Fibroblast of the aortic adventitia (primary cell): ENCODE measurements around the gene GAL. TPM values are rescaled to one million over a fixed set of nuclear protein-coding genes. Genes with fewer than 3 reads are reported as not detected.

Experiments used
- DNase-seq: peaks from one replicate; pipeline ENCODE4 v3.0.0-alpha.2; 2010; ENCODE audit warnings: low read depth
- H3K4me3 ChIP-seq: 2 replicates; pipeline ENCODE4 v1.5.1; 2011; ENCODE audit warnings: low read depth, mild to moderate bottlenecking, control low read depth, low read length, moderate library complexity
- total RNA-seq: library from RNA; depleted of rRNA; stranded (reverse); fragments of >200 nt; gene quantifications from 2 replicates; pipeline ENCODE4 v1.2.3, GENCODE V29; 2012; ENCODE audit warnings: low replicate concordance
- TF ChIP-seq, protein P1 (sequence below): IDR thresholded peaks from 2 replicates; pipeline ENCODE4 v1.5.1; 2011; ENCODE audit warnings: mild to moderate bottlenecking, low read length, control low read depth, inconsistent platforms; ENCODE audit not compliant: insufficient read depth

GAL gene
- total RNA-seq, 1 donor, result not detected

DNA sequence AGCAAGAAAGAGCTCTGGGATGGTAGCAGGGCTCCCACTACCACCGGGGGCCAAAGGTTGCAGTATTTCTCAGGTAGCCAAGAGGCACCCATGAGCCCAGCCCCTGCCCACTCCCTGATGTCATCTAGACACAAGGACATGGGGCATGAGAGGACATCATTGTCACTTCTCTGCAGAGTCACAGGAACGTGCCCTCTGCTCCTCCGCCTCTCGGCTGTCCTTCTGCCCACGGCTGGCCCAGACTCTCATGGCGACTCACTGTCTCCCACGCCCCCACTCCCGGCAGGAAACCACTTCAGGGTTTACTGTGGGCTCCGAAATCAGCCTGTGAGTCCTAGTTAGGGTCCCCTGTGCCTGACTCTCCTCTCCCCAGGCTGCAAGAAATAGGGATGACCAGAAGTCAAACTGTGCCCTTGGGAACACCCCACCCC, 1.8 kb upstream of the GAL start:
- TF ChIP-seq, protein P1, sequence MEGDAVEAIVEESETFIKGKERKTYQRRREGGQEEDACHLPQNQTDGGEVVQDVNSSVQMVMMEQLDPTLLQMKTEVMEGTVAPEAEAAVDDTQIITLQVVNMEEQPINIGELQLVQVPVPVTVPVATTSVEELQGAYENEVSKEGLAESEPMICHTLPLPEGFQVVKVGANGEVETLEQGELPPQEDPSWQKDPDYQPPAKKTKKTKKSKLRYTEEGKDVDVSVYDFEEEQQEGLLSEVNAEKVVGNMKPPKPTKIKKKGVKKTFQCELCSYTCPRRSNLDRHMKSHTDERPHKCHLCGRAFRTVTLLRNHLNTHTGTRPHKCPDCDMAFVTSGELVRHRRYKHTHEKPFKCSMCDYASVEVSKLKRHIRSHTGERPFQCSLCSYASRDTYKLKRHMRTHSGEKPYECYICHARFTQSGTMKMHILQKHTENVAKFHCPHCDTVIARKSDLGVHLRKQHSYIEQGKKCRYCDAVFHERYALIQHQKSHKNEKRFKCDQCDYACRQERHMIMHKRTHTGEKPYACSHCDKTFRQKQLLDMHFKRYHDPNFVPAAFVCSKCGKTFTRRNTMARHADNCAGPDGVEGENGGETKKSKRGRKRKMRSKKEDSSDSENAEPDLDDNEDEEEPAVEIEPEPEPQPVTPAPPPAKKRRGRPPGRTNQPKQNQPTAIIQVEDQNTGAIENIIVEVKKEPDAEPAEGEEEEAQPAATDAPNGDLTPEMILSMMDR, result no peak
- H3K4me3 ChIP-seq, result no peak overlapping the region
- no peak for DNase-seq

DNA sequence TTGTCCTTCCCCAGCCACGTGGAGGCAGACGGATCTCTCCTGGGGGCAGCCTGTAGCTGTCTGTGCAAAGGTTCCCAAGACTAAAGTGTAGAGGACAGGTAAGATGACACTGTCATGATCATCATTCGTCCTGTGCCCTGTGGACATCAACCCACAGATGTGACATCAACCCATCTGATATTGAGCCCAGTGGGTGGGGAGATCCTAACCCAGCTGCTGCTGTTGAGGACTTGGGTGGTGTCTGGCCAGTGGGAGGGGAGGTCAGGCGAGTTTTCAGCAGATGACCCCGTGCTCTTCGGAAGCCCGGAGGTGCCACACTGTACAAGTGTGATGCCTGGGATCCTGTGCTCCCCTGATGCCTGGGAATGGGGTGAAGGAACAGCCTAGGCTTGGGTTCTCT, 1.2 kb upstream of the GAL start:
- TF ChIP-seq, protein P1, result no peak
- no peak overlapping the region for H3K4me3 ChIP-seq
- no peak for DNase-seq

DNA sequence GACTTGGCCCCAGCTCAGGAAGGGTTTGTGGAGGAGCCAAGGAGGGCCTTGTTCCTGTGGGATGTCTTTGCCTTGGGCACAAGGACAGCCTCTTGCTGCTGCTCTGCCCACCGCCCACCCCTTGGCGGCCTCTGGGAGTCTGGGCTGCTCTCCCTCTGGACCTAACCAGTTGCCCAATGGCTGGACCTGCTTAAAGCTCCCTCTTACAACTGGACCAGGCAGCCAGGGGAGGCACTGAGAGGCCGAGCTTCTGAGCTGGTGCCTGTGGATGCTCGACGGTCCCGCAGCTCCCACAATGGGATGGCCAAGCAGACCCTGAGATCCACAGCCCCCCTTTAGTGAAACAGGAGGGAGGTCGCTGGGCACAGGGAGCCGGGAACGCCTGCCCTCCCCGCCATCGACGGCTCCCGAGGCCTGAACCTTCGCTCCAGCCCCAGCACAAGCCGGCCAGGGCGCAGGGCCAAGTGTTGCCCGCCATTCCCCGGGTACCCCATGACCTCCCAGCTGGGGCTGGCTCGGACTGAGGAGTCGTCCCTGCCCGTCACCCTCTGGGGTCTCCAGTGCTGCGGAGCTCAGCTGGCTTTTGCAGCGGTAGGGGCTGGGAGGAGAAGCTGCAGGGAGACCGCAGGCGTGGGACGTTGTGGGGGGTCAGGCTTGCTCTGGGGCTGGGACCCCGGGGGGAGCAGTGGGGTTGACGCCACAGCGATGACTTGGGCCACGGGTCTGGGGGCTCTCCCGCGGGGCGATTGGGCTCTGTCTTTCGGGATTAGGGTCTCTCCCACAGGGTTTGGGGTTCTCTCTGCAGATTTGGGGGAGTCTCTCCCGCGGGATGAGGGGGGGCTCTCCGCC, 584 bp upstream of the GAL start:
- no peak overlapping the region for H3K4me3 ChIP-seq
- TF ChIP-seq, protein P1, result no peak
- no peak for DNase-seq

DNA sequence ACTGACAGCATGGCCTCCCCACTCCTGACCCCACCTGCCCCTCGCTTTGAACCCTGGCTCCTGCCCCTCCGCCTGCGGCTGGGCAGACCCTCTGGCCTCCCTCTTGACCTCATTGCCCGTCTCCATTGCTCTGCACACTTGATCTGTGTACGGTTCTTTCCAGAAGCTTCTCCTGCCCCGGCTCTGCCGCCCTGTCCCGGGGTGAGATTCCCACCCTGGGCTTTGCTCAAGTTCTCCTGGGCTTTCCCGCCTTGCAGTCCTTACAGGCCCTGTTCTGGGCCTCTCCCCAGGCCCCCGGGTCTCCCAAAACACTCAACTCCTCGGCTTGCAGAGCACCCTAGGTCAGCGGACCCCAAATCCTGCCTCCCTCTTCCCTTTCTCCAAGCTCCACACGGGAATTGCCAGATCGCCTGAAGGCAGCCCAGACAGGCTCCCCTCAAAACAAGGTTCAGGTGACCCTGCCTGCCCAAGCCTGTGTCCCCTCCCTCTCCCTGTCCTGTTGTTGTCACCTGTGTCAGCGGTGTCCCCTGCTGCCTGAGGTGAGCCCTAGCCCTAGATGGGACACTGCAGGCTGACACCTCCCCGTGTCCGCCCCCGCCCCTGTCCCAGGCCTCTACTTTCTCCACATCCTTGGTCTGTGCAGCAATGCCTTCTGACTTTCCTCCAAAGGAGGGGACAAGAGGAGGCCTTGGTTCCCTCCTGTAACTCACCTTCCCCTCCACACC, 1.5 kb downstream of the GAL start:
- no peak overlapping the region for H3K4me3 ChIP-seq
- DNase-seq, result no peak
- TF ChIP-seq, protein P1, result no peak

DNA sequence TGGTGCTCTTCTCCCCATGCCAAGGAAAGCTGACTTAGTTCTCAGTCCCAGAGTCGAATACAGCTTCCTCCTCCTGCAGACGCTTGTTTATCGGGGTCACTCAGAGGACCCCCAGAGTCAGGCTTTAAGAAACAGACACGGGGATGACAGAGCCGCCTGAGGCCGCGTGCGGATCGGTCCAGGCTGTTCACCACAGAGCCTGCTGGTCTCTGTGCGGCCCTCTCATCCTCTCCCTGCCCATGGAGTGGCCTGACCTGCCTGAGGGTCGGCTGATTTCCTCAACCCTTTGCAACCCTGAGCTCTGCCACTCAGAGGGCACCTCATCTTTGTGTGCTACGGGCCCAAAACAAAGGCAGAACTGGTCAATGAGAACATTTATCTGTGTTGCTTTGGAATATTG, 2.1 kb downstream of the GAL start:
- no peak overlapping the region for H3K4me3 ChIP-seq
- TF ChIP-seq, protein P1, result no peak
- DNase-seq, result no peak

DNA sequence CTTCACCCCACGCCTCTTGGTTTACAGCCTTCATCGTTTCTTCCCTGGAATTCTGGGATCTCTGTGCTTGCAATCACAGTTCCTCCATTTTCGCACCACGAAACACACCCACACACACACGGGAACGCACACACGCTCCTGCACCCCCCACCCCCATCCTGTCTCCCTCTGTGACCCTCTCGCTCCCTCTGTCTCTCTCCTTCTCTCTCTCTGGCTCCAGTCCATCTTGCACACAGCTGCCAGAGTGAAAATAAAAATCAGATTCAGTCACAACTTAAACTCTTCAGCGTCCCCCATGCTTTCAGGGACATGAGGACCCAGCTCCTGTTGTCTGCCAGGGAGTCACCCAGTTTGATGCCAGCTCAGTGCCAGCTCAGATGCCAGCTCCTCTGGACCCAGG, 3.0 kb downstream of the GAL start:
- H3K4me3 ChIP-seq, result no peak overlapping the region
- no peak for DNase-seq
- TF ChIP-seq, protein P1, result no peak
